ENCODE data around the gene GAK.

Gene GAK

DNA sequence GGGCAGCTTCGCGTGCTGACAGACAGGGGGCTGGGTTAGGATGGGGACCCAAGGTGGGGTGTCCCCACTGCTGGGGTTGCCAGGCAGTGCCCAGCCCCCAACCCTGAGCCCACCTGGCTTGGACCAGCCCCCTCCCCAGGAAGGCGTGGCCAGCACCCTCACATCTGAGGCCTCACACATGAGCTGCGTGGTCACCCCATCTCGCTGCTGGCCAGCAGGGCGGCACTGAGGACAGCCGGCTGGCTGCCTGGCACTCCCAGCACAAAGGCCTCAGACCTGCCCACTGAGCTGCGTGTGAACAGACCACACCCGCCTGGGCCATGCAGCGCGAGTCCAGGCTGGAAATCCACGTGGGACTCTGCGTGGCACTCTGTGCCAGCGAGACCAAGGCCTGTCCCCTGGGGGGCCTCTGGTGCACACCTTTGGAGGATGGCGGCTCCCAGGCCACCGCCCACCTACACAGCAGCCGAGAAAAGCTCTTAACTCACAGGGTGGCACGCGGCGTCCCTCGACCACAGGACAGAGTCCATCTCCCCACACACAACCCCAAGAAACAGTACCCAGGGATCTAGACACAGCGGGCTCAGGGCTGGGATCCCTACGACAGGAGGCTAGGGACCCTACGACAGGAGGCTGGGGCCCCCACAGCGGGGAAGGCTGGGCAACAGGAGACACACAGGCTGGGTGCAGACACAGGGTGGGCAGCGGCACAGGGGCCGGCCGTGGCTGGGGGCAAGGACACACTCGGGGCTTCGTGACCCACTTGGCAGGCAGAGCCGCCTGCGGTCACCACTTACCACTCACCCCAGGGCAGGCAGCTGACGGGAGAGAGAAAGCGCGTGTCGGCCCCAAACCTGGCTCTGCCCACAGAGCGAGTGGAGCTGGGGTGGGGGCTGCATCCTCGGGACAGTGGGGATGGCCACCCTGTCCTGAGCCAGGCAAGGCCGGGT lies 31.4 kb upstream of the GAK start:
- no peak overlapping the region for H3K4me3 ChIP-seq (replicated peaks in 1 of 2; ENCODE audit: low read depth in 2 of 2, low read length in 2 of 2)
- TF ChIP-seq, protein P1, sequence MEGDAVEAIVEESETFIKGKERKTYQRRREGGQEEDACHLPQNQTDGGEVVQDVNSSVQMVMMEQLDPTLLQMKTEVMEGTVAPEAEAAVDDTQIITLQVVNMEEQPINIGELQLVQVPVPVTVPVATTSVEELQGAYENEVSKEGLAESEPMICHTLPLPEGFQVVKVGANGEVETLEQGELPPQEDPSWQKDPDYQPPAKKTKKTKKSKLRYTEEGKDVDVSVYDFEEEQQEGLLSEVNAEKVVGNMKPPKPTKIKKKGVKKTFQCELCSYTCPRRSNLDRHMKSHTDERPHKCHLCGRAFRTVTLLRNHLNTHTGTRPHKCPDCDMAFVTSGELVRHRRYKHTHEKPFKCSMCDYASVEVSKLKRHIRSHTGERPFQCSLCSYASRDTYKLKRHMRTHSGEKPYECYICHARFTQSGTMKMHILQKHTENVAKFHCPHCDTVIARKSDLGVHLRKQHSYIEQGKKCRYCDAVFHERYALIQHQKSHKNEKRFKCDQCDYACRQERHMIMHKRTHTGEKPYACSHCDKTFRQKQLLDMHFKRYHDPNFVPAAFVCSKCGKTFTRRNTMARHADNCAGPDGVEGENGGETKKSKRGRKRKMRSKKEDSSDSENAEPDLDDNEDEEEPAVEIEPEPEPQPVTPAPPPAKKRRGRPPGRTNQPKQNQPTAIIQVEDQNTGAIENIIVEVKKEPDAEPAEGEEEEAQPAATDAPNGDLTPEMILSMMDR (IDR thresholded peaks at IDR 0.05; ENCODE audit: low read depth, low read length), result no peak
- no peak for DNase-seq (ENCODE audit: low read depth in 2 of 2)

DNA sequence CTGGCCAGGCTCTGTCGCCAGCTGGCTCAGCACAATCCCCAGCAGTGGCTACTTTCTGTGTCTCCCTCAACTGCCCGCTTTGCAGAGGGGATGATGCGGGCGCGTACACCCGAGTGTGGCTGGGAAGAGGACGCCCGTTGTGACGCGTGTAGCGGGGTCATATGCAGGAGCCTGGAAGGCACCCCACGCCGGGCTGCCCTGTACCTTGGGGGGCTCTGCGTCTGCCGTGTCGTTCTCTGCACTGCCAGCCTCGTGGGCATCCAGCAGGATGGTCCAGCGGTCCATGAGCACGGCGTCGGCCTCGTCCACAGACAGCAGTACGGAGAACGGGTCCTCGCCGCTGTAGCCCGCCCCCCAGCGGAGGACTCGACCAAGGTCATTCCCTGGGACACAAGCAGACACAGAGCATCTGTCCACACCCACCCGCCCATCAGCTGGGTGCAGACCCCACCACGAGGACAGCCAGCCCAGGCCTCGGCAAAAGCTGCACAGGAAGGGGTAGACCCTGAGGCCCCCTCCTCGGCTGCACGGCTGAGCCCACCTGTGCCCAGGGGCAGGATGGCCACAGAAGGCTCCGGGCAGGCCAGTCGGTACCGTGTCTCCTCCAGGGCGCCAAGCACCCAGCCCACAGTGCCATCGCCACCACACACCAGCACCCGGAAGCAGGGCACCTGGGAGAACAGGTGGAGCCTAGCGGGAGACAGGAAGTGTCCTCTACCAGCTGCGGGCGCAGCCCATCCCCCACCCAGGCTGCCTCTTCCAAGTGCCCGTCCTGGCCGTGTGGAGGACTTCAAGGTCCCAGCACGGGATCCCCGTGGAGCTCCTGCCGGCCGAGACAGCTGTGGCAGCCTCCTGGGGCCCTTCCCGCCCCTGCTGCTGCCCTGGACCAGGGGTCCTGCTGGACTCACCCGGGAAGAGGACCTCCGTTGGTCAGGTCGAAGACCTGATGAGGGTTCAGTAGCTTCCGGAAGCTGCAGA lies 30.4 kb upstream of the GAK start:
- no peak overlapping the region for H3K4me3 ChIP-seq (replicated peaks in 1 of 2; ENCODE audit: low read depth in 2 of 2, low read length in 2 of 2)
- TF ChIP-seq, protein P1 (IDR thresholded peaks at IDR 0.05; ENCODE audit: low read depth, low read length), result no peak
- no peak for DNase-seq (ENCODE audit: low read depth in 2 of 2)

DNA sequence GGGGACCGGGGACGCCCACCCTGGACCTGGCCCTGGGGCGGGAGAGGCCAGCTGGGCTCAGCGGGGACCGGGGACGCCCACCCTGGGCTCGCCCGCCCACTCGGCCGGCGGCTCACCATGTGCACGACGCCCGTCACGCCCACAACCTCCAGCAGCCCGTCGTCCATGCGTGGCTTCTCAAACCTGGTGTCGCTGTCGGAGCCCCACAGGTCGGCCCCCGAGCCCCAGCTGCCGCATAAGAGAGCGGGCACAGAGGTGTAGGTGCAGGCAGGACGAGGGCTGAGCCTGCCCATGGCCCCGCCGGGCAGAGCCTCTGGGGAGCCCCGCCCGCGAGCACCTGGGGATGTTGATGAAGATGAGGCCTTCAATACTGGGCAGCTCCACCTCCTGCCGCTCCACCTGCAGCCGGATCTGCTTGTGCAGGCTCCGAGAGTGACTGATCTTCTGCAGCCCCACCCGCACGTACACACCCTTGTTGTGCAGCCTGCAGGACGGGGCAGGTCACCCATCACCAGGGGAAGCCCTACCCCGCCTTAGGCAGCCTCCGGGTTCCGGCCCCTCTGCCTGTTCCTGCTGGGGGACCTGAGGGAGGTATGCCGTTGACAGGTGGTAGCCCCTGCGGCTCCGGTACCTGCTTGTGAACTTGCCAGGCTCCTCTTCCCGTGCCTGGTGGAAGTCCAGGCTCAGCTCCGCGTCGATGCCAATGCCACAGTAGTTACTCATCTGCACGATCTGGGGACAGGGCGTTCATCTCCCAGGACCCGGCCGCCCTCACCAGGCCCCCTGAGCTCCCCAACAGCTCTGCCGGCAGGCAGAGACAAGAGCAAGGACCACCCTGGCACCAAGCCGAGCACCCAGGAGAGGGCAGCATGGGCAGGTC lies 29.5 kb upstream of the GAK start:
- TF ChIP-seq, protein P1 (IDR thresholded peaks at IDR 0.05; ENCODE audit: low read depth, low read length), result no peak
- no peak for DNase-seq (ENCODE audit: low read depth in 2 of 2)
- H3K4me3 ChIP-seq (replicated peaks in 1 of 2; ENCODE audit: low read depth in 2 of 2, low read length in 2 of 2), result no peak overlapping the region

DNA sequence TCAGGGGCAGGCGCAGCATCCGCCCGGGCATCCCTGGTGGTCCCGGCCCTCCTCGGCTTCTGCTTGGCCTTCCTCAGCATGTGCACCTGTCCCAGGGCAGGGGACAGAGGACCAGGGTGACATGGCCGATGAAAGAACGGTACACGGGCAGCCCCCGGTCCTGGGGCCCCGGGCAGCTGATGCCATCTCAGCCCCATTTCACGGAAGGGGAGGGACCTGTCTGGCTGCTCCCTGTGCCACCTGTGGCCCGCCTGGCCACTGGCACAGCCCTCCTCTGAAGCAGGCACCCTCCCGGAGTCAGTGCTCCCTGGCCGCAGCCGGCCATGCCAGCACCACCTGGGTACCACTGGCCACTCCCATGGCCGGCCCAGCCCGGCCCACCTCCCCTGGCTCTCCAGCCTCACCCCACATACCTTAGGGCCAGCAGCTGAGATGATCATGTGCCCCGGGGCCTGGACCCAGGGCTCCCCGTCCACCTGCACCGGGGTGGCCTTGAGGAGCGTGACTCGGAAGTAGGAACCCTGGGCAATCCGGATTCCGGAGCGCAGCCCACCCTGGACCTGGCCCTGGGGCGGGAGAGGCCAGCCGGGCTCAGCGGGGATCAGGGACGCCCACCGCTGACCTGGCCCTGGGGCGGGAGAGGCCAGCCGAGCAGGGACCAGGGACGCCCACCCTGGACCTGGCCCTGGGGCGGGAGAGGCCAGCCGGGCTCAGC lies 28.7 kb upstream of the GAK start:
- H3K4me3 ChIP-seq (replicated peaks in 1 of 2; ENCODE audit: low read depth in 2 of 2, low read length in 2 of 2), result no peak overlapping the region
- TF ChIP-seq, protein P1 (IDR thresholded peaks at IDR 0.05; ENCODE audit: low read depth, low read length), result no peak
- DNase-seq (ENCODE audit: low read depth in 2 of 2), result no peak

DNA sequence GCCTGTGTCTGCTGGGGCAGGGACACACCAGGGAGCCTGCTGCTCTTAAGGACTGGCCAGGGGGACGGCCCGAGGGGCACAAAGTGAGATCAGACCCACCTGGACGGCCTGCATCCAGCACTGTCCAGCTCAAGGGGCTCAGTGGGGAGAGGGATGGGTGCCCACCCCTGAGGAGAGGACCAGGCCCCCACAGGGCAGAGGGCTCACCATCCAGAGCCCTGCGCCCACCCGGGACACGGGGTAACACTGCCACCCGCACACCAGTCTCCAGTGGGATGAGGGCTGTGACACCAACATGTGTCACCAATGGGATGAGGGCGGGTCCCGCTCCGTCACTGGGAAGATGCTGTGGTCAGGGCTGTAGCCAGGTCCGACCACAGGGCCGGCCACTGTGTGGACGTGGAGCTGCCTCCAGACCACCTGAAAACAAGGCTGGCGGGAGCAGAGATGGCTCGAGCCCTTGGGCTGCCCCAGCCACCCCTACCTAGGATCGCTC lies 28.1 kb upstream of the GAK start:
- H3K4me3 ChIP-seq (replicated peaks in 1 of 2; ENCODE audit: low read depth in 2 of 2, low read length in 2 of 2), result no peak overlapping the region
- DNase-seq (ENCODE audit: low read depth in 2 of 2), result no peak
- TF ChIP-seq, protein P1 (IDR thresholded peaks at IDR 0.05; ENCODE audit: low read depth, low read length), result no peak
